ENCODE data around the gene HOXC4.
"Not testable (repeated sequence)": the region's sequence is repeated elsewhere in the genome, so short reads cannot be mapped to it uniquely, and the experiment has no call there.

The HOXC4 gene

GRCh38 chr12:54042033-54042432, 11.6 kb upstream of the HOXC4 start:
- not testable (repeated sequence) for DNase-seq

GRCh38 chr12:54042970-54043853, 10.4 kb upstream of the HOXC4 start:
- no peak for DNase-seq

- DNase-seq, result no peak
Observed at GRCh38 chr12:54044425-54045103, 9.1 kb upstream of the HOXC4 start.

GRCh38 chr12:54045401-54045800, 8.2 kb upstream of the HOXC4 start:
- DNase-seq, result no peak

- no peak for DNase-seq
Observed at GRCh38 chr12:54045868-54046521, 7.6 kb upstream of the HOXC4 start.

- DNase-seq, result no peak
Observed at GRCh38 chr12:54046809-54047159, 6.9 kb upstream of the HOXC4 start.

- no peak for DNase-seq
Observed at GRCh38 chr12:54047160-54047963, 6.3 kb upstream of the HOXC4 start.

GRCh38 chr12:54047964-54048303, 5.7 kb upstream of the HOXC4 start:
- no peak for DNase-seq

- no peak for DNase-seq
Observed at GRCh38 chr12:54048406-54049093, 5.1 kb upstream of the HOXC4 start.

- DNase-seq, result no peak
Observed at GRCh38 chr12:54049108-54049507, 4.5 kb upstream of the HOXC4 start.

- no peak for DNase-seq
Observed at GRCh38 chr12:54050482-54050810, 3.2 kb upstream of the HOXC4 start.

GRCh38 chr12:54051026-54051842, 2.4 kb upstream of the HOXC4 start:
- DNase-seq, result no peak

- no peak for DNase-seq
Observed at GRCh38 chr12:54051874-54052437, 1.7 kb upstream of the HOXC4 start.

- DNase-seq, result no peak
Observed at GRCh38 chr12:54052438-54053002, 1.1 kb upstream of the HOXC4 start.

GRCh38 chr12:54053003-54053750, 458 bp upstream of the HOXC4 start:
- no peak for DNase-seq

GRCh38 chr12:54054742-54055194, 1.1 kb downstream of the HOXC4 start:
- DNase-seq, result no peak

- no peak for DNase-seq
Observed at GRCh38 chr12:54055552-54055951, 1.9 kb downstream of the HOXC4 start.

- DNase-seq, result no peak
Observed at GRCh38 chr12:54056110-54056509, 2.5 kb downstream of the HOXC4 start.

- DNase-seq, result no peak
Observed at GRCh38 chr12:54058128-54058768, 4.6 kb downstream of the HOXC4 start.

GRCh38 chr12:54059668-54060067, 6.0 kb downstream of the HOXC4 start:
- no peak for DNase-seq

All from AML-193 (cell line).